ENCODE measurements around the gene TUBGCP6.

DNA sequence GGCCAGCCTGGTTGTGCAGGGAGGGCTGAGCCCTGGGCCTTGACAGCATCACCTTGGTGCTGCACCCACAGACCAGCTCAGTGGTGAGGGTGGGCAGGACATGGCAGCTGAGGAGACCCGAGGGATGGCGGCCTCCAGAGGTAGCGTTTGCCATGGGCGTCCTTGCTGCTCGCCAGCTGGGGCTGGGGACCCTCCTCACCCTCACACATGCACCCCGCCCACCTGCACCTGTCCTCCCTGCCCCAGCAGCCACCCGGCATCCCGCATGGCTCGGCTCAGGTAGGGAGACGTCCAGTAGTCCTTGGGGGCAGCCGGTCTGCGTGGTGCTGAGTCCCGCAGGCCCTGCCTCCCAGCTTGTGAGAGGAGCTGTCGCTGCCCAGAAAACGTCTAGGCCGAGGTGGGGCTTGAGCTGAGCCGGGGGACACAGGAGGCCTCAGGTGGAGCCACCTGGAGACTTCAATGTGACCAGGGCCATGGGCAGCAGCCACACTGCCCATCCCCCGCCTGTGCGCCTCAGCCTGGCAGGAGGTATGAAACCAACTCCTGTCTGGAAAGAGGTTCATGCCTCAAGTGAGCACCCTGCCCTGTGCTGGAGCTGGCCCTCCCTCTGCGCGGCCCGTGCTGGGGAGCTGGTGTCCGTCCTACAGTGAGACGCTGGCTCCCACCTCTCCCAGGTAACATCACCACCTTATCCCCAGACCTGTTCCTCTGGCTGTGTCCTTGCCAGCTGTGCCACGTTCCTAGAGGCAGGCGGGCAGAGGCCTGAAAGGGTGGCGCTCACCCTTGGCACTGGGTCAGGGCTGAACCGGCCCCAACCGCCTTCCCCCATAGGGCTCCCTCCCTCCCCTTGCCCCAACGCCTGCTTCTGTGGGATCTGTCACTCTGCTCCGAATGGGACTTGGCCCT is 62.4 kb downstream of the TUBGCP6 start:
- TF ChIP-seq, protein P1, sequence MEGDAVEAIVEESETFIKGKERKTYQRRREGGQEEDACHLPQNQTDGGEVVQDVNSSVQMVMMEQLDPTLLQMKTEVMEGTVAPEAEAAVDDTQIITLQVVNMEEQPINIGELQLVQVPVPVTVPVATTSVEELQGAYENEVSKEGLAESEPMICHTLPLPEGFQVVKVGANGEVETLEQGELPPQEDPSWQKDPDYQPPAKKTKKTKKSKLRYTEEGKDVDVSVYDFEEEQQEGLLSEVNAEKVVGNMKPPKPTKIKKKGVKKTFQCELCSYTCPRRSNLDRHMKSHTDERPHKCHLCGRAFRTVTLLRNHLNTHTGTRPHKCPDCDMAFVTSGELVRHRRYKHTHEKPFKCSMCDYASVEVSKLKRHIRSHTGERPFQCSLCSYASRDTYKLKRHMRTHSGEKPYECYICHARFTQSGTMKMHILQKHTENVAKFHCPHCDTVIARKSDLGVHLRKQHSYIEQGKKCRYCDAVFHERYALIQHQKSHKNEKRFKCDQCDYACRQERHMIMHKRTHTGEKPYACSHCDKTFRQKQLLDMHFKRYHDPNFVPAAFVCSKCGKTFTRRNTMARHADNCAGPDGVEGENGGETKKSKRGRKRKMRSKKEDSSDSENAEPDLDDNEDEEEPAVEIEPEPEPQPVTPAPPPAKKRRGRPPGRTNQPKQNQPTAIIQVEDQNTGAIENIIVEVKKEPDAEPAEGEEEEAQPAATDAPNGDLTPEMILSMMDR (IDR thresholded peaks at IDR 0.05): no peak
- no peak for TF ChIP-seq EP300 (IDR thresholded peaks at IDR 0.05)
- no peak for TF ChIP-seq POLR2A (IDR thresholded peaks at IDR 0.05)
